ENCODE measurements around the gene ARID4B. TPM values are rescaled to one million over a fixed set of nuclear protein-coding genes. Genes with fewer than 3 reads are reported as not detected.
"Not testable (repeated sequence)": the region's sequence is repeated elsewhere in the genome, so short reads cannot be mapped to it uniquely, and the experiment has no call there.

Gene ARID4B
- total RNA-seq, 4 donors from 2014 or later, result 15.2 to 99.7 (median 30.8) TPM

DNA sequence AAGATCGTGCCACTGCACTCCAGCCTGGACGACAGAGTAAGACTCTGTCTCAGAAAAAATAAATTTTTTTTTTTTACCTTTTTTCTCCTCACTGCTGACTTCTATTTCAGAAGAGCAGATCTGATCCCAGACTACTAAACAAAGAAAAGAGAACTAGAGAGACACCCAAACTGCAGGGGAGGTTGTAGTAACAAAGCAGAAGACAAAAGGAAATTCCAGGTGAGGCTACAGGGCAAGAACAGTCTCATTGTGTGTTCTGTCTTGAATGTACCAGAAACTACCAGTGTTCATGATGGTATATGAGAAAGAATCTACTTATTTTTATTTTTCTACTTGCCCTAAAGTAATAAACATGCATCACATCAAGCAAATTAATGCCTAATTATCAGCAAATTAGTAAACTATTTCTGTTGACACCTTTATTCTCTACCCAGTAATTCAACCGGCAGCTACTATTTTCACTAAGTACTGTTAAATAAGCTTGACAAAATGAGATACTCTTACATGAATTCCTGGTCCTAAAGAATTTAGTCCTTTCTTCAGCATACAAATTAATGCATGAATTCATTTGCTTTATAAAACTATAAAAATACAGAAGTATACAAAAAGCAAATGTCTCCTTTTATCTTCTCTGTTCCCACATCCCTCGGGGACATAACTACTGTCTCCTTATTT is 40.6 kb downstream of the ARID4B start:
- no peak for TF ChIP-seq POLR2A (IDR thresholded peaks at IDR 0.05)
- TF ChIP-seq, protein P1, sequence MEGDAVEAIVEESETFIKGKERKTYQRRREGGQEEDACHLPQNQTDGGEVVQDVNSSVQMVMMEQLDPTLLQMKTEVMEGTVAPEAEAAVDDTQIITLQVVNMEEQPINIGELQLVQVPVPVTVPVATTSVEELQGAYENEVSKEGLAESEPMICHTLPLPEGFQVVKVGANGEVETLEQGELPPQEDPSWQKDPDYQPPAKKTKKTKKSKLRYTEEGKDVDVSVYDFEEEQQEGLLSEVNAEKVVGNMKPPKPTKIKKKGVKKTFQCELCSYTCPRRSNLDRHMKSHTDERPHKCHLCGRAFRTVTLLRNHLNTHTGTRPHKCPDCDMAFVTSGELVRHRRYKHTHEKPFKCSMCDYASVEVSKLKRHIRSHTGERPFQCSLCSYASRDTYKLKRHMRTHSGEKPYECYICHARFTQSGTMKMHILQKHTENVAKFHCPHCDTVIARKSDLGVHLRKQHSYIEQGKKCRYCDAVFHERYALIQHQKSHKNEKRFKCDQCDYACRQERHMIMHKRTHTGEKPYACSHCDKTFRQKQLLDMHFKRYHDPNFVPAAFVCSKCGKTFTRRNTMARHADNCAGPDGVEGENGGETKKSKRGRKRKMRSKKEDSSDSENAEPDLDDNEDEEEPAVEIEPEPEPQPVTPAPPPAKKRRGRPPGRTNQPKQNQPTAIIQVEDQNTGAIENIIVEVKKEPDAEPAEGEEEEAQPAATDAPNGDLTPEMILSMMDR (IDR thresholded peaks at IDR 0.05), result no peak
- WGBS, 2 donors, result 85 to 89% methylated on average over 4 of the region's 4 CpGs
- Histone ChIP-seq H3K27ac (peak overlapping the region in 1 of 4 donors; percentile 19), H3K36me3 (no peaks in the 10 kb centered on the region), H3K4me3 (no peak overlapping the region), H3K9me3 (no peaks in the 10 kb centered on the region), H3K4me1 (peaks cover 0 to 75% (median 3%) of the 10 kb centered on the region in 3 donors), H3K27me3 (no peaks in the 10 kb centered on the region)
- intact Hi-C loops (cut with DNase I), result no loop called here
- DNase-seq, result no peak

DNA sequence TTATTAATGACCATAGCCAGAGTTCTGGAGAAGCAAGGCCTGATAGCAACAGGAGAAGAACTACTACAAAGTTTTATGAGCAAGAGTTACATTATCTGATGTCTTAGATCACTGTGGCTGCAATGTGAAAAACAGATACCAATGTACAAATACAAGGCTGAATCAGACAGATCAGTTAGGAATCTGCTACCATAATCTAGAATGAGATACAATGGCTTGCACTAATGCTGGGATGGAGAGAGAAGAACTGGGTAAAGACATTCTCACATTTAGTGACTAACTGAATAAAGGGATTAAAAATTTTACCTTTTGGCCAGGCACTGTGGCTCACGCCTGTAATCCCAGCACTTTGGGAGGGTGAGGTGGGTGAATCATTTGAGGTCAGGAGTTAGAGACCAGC is 41.3 kb downstream of the ARID4B start:
- Histone ChIP-seq H3K4me1 (peaks cover 0 to 68% (median 3%) of the 10 kb centered on the region in 3 donors), H3K9me3 (no peaks in the 10 kb centered on the region), H3K4me3 (no peak overlapping the region), H3K27me3 (no peaks in the 10 kb centered on the region), H3K36me3 (no peaks in the 10 kb centered on the region), H3K27ac (peak overlapping the region in 1 of 4 donors; percentile 19)
- intact Hi-C loops (cut with DNase I), result no loop called here
- 42 to 45% methylated on average over 1 of the region's 1 CpG for WGBS, 2 donors
- no peak for DNase-seq
- TF ChIP-seq, protein P1 (IDR thresholded peaks at IDR 0.05), result no peak
- TF ChIP-seq POLR2A (IDR thresholded peaks at IDR 0.05), result no peak

DNA sequence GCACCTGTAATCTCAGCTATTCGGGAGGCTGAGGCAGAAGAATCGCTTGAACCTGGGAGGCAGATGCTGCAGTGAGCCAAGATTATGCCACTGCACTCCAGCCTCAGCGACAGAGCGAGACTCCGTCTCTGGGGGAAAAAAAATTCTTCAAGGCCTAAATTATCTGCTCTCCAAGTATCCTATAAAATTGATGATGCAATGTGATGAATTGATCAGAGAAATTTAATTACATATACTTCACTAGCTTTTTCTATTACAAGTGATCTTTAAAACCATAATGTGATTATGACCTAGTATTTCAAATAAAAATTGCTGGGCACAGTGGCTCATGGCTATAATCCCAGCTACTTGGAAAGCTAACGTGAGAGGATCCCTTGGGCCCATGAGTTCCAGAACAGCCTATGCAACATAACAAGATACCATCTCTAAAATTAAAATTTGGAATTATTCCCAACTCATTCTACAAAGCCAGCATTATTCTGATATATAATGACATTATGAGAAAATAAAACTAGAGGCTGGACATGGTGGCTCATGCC is 43.7 kb downstream of the ARID4B start:
- Histone ChIP-seq H3K4me3 (no peak overlapping the region), H3K36me3 (no peaks in the 10 kb centered on the region), H3K4me1 (peaks cover 0 to 69% (median 3%) of the 10 kb centered on the region in 3 donors), H3K27ac (no peak overlapping the region), H3K9me3 (no peaks in the 10 kb centered on the region), H3K27me3 (no peaks in the 10 kb centered on the region)
- no peak for DNase-seq
- 88 to 90% methylated on average over 6 of the region's 6 CpGs for WGBS, 2 donors
- no peak for TF ChIP-seq POLR2A (IDR thresholded peaks at IDR 0.05)
- TF ChIP-seq, protein P1 (IDR thresholded peaks at IDR 0.05), result no peak
- intact Hi-C loops (cut with DNase I), result no loop called here

DNA sequence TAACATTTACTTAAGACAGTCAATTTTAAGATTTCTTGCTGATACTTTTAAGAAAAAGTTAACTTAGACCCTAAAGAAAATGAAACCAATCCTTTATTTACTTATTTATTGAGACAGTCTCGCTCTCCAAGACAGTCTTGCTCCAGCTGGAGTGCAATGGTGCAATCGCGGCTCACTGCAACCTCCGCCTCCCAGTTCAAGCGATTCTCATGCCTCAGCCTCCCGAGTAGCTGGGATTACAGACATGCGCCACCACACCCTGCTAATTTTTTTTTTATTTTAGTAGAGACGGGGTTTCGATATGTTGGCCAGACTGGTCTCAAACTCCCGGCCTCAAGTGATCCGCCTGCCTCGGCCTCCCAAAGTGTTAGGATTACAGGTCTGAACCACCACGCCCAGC is 44.3 kb downstream of the ARID4B start:
- H3K9me3 ChIP-seq; H3K4me3 ChIP-seq; intact Hi-C loops (cut with DNase I); H3K27ac ChIP-seq; H3K27me3 ChIP-seq; DNase-seq; H3K36me3 ChIP-seq: not testable (repeated sequence)
- peaks cover 0 to 71% (median 3%) of the 10 kb centered on the region in 3 donors for H3K4me1 ChIP-seq
- WGBS, 2 donors, result 96% methylated on average over 13 of the region's 13 CpGs

DNA sequence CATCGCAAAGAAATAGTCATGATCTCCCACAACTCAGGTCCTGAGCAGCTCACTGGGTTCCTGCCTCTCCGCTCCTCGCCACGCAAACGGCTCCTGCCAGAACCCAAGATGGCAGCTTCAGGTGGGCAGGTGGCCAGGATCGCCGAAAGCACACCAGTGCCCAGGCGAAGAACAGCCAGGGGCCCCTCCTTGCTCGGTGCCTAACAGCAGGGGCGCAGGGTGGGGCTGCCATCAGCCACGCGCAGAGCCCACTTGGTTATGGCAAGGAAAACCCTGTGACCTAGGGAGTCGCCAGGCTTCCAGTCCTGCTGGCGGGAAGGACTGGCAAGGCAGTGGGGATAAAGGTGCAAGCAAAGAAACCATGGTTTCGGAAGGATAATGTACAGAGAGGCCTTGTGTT is 47.5 kb downstream of the ARID4B start:
- TF ChIP-seq, protein P1 (IDR thresholded peaks at IDR 0.05), result no peak
- TF ChIP-seq POLR2A (IDR thresholded peaks at IDR 0.05), result no peak
- Histone ChIP-seq H3K27ac (no peak overlapping the region), H3K36me3 (no peaks in the 10 kb centered on the region), H3K27me3 (no peaks in the 10 kb centered on the region), H3K4me3 (no peak overlapping the region), H3K9me3 (no peaks in the 10 kb centered on the region), H3K4me1 (peaks cover 0 to 56% (median 0%) of the 10 kb centered on the region in 3 donors)
- WGBS, 2 donors, result 87 to 94% methylated on average over 3 to 8 of the region's 15 CpGs
- intact Hi-C loops (cut with DNase I), result no loop called here
- no peak for DNase-seq
